Thymus (tissue), 11 donors: ENCODE data around the gene TSPAN15. TPM values are rescaled to one million over a fixed set of nuclear protein-coding genes. Genes with fewer than 3 reads are reported as not detected.

Source experiments
- DNase-seq, 9 donors: peaks; one replicate each; pipeline ENCODE4 v3.0.0-alpha.2; 2013; ENCODE audit warnings: low spot score in 9 of 9, low read depth in 6 of 9, missing footprints in 1 of 9
- H3K27ac ChIP-seq, 2 donors: one replicate each; pipeline ENCODE4 v1.5.1; 2013; ENCODE audit warnings: control low read depth in 1 of 2, low read depth in 1 of 2, low read length in 1 of 2, mild to moderate bottlenecking in 1 of 2, moderate library complexity in 1 of 2
- H3K27me3 ChIP-seq, 2 donors: one replicate each; pipeline ENCODE4 v1.5.1; 2013; ENCODE audit warnings: low read length in 1 of 2; ENCODE audit not compliant: control insufficient read depth in 2 of 2, insufficient read depth in 1 of 2
- H3K36me3 ChIP-seq, 2 donors: one replicate each; pipeline ENCODE4 v1.5.1; 2013; ENCODE audit warnings: low read length in 1 of 2, mild to moderate bottlenecking in 1 of 2, moderate library complexity in 1 of 2; ENCODE audit not compliant: control insufficient read depth in 2 of 2, insufficient read depth in 2 of 2
- H3K4me1 ChIP-seq, 2 donors: one replicate each; pipeline ENCODE4 v1.5.1; 2013; ENCODE audit warnings: low read length in 2 of 2; ENCODE audit not compliant: control insufficient read depth in 2 of 2, insufficient read depth in 2 of 2
- H3K4me3 ChIP-seq, 2 donors: one replicate each; pipeline ENCODE4 v1.5.1; 2013; ENCODE audit warnings: low read length in 2 of 2, control low read depth in 1 of 2, mild to moderate bottlenecking in 1 of 2
- H3K9me3 ChIP-seq, 2 donors: one replicate each; pipeline ENCODE4 v1.5.1; 2013; ENCODE audit warnings: low read length in 1 of 2, mild to moderate bottlenecking in 1 of 2; ENCODE audit not compliant: control insufficient read depth in 2 of 2, insufficient read depth in 1 of 2
- WGBS: extraction: QIAGEN DNeasy Blood & Tissue Kit; methylation state at CpG from one replicate; pipeline ENCODE4 v1.1.7; 2013; 5-methylcytosine and 5-hydroxymethylcytosine counted together
- polyA plus RNA-seq: library from polyadenylated mRNA; stranded (reverse); fragments of 200-250 nt; gene quantifications from one replicate; pipeline ENCODE4 v1.2.3, GENCODE V29; 2013
- total RNA-seq: library from RNA; stranded (reverse); fragments of 120-200 nt; gene quantifications from one replicate; pipeline ENCODE4 v1.2.4, GENCODE V29; 2013
- donor health status: healthy.

TSPAN15 gene
- total and polyA plus RNA-seq, 2 donors = 9.7 to 13.2 TPM

DNA sequence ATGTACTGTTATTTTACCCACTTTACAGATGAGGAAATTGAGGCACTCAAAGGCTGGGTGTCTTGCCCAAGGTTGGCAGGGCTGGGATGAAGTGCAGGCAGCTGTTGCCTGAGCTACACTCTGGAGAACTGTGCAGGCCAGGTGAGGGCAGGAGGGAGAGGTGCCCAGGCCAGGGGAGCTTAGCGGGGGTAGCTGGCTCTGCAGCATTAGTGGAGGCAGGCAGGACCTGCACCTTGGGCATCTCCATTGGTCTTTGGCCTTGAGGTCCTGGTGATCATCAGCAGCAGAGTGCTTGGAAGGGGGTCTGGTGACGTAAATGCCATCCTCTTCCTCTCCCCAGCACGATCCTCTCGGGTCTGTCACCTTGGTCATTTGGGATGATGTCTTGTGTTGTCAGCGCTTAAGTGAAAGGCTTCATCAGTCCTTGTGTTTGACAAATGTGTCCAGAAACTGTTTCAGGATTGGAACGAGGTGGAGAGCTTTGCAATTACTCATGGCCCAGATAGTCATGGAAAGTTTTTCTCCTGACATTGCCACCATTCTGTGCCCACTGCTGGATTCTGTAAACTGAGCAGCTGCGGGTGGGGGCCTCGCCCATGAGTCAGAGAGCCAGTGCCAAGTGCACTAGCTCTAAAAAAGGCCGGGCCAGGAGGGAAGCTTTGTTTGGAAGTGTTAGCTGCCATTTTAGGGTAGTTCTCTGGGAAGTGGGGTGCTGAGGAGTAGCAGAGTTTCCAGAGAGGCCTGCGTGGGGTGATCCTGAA lies 47.6 kb downstream of the TSPAN15 start:
- Histone ChIP-seq H3K36me3 (no peaks in the 10 kb centered on the region), H3K27me3 (no peaks in the 10 kb centered on the region), H3K27ac (no peak overlapping the region), H3K4me1 (peaks cover 0 to 14% of the 10 kb centered on the region in 2 donors), H3K9me3 (no peaks in the 10 kb centered on the region), H3K4me3 (no peak overlapping the region)
- no peak for DNase-seq
- WGBS = 97% methylated on average over 10 of the region's 10 CpGs

DNA sequence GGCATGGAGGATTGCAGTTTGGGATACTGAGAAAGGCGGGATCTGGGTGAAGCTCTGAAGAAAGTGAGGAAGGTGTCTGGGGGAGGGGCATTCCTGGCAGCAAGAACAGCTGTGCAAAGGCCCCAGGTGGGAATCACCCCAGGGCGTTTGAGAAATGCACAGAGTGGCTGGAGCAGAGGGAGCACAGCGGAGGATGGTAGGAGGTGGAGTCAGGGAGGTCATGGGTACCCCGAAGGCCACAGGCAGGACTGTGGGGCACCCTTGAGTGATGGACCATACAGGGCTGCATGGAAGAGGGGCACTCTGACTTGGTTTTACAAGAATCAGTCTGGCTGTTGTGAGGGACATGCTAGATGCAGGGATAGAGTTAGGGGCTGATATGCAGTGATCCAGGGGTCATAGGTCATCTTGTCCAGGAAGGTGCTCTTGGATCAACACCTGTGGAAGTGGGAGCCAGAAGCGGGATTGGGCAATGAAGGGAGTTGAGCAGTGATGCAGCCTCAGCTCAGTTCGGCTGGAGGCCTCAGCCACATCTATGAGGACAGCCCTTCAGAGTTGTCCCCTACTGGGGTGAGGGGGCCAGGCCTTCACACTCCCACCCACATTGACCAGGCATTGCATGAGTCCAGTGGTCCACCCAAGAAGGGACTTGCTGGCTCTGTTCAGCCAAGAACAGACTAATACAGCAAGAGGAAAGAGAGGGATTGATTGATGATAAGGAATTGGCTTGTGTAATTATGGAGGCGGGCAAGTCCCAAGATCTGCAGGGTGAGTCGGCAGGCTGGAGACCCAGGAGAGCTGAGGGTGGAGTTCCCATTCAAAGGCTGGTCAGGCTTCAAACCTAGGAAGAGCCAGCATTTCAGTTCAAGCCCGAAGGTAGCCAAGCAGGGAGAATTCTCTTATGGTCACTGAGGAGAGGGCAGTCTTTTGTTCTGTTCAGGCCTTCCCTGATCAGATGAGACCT lies 48.7 kb downstream of the TSPAN15 start:
- Histone ChIP-seq H3K4me3 (no peak overlapping the region), H3K27me3 (no peaks in the 10 kb centered on the region), H3K36me3 (no peaks in the 10 kb centered on the region), H3K9me3 (no peaks in the 10 kb centered on the region), H3K4me1 (peaks cover 0 to 14% of the 10 kb centered on the region in 2 donors), H3K27ac (no peak overlapping the region)
- DNase-seq = no peak
- 95% methylated on average over 9 of the region's 9 CpGs for WGBS

DNA sequence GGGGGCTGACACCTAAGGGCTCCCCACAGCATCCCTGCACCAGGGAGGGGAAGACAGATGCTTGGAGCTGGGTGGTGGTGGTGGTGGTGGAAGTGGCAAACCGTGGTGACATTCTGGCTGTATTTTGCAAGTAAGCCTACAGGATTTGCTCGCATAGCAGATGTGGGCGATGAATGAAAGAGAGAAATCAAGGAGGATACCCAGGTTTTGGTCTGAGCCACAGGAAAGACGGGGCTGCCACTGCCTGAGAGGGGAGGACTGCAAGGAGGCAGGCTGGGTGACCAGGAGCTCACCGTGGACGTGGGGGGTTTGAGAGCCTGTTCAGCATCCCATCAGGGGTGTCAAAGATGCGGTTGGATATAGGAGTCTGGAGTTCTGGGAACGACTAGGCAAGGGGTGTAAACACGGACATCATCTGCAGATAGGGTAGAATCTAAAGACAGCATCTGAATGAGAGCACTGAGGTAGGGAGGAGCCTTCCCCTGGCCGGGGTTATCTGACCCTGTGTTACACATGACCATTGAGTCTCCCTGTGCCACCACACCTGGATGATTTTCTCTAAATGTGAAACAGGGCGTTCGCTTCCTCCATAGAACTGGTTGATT lies 49.7 kb downstream of the TSPAN15 start:
- no peak for DNase-seq
- H3K27ac ChIP-seq = no peak overlapping the region
- no peaks in the 10 kb centered on the region for H3K27me3 ChIP-seq
- H3K4me1 ChIP-seq = peaks cover 0 to 14% of the 10 kb centered on the region in 2 donors
- H3K36me3 ChIP-seq = no peaks in the 10 kb centered on the region
- H3K4me3 ChIP-seq = no peak overlapping the region
- no peaks in the 10 kb centered on the region for H3K9me3 ChIP-seq
- WGBS = 96% methylated on average over 12 of the region's 12 CpGs

- DNase-seq = no peak
- 96% methylated on average over 6 of the region's 6 CpGs for WGBS
These were observed 50.4 kb downstream of the TSPAN15 start for GRCh38 chr10:69501657-69502056.

GRCh38 chr10:69502589-69502988 lies 51.3 kb downstream of the TSPAN15 start:
- DNase-seq = no peak
- H3K4me1 ChIP-seq = peaks cover under 1 to 13% of the 10 kb centered on the region in 2 donors
- no peaks in the 10 kb centered on the region for H3K27me3 ChIP-seq
- WGBS = 98% methylated on average over 4 of the region's 4 CpGs
- H3K27ac ChIP-seq = no peak overlapping the region
- no peaks in the 10 kb centered on the region for H3K9me3 ChIP-seq
- no peaks in the 10 kb centered on the region for H3K36me3 ChIP-seq
- no peak overlapping the region for H3K4me3 ChIP-seq

More at GRCh38 chr10:69501657-69502056, 50.4 kb downstream of the TSPAN15 start:
- Histone ChIP-seq H3K27me3 (no peaks in the 10 kb centered on the region), H3K4me3 (no peak overlapping the region), H3K27ac (no peak overlapping the region), H3K9me3 (no peaks in the 10 kb centered on the region), H3K4me1 (peaks cover 0 to 14% of the 10 kb centered on the region in 2 donors), H3K36me3 (no peaks in the 10 kb centered on the region)

DNA sequence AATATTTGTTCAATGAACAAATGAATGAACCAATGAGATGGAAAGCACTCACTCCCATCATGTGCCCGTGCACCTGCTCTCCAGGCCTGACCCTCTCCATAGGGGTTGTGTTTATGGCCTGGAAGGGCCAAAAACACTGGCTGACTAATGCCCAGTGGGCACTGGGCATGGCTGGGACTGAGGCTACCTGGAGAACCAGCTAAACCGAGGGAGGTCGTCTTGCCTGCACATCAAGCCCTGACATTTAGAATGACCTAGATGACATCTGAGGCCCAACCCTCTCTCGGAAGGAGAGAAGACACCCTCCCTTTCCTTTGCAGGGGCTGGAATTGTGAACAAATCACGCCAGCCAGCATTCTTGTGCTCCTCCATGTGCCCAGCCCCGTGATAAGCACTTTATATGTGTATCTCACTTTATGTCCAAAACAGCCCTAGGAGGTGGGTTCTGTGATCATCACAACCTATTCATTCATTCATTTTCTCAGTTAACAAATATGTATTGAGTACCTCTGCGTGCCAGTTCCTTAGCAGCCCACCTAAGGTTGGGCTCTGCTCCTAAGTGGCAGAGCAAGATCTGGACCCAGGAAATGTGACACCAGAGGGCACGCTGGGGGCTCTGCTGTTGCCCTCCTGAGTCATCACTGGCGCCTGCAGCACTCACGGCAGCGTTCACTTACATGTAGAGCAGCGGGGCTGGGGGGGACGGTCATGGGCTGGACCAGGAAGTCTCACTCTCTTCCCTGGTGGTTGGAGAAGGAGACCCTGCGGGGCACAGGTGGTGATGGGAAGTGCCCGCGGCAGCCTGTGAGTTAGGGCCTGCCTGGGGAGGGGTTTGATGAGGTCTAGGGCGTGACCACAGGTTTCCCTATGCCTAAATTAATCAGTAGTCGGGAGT lies 52.0 kb downstream of the TSPAN15 start:
- DNase-seq = no peak
- Histone ChIP-seq H3K27me3 (no peaks in the 10 kb centered on the region), H3K36me3 (no peaks in the 10 kb centered on the region), H3K27ac (no peak overlapping the region), H3K4me1 (peaks cover 2 to 10% of the 10 kb centered on the region in 2 donors), H3K4me3 (no peak overlapping the region), H3K9me3 (no peaks in the 10 kb centered on the region)
- 84% methylated on average over 18 of the region's 18 CpGs for WGBS

DNA sequence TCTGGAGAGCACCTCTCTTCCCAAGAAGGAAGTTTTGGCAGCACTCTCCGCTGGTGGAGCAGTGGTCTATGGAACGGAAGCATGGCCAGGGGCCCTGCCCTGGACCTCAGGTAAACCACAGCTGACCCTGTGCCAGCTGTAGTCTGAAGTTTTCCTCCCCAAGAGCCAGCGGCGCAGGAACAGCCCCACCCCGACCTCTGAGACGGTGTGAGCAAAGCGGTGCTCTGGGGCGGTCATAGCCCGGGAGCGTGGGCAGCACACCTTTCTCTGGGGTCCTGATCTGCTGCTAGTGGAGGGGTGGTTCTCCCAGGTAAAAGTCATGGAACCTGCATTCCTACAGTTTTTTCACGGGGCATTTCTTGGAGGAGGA lies 52.6 kb downstream of the TSPAN15 start:
- DNase-seq = no peak
- Histone ChIP-seq H3K27ac (no peak overlapping the region), H3K4me3 (no peak overlapping the region), H3K9me3 (no peaks in the 10 kb centered on the region), H3K4me1 (peaks cover 2 to 8% of the 10 kb centered on the region in 2 donors), H3K36me3 (no peaks in the 10 kb centered on the region), H3K27me3 (peaks cover 0 to 4% of the 10 kb centered on the region in 2 donors)
- WGBS = 94% methylated on average over 11 of the region's 11 CpGs

DNA sequence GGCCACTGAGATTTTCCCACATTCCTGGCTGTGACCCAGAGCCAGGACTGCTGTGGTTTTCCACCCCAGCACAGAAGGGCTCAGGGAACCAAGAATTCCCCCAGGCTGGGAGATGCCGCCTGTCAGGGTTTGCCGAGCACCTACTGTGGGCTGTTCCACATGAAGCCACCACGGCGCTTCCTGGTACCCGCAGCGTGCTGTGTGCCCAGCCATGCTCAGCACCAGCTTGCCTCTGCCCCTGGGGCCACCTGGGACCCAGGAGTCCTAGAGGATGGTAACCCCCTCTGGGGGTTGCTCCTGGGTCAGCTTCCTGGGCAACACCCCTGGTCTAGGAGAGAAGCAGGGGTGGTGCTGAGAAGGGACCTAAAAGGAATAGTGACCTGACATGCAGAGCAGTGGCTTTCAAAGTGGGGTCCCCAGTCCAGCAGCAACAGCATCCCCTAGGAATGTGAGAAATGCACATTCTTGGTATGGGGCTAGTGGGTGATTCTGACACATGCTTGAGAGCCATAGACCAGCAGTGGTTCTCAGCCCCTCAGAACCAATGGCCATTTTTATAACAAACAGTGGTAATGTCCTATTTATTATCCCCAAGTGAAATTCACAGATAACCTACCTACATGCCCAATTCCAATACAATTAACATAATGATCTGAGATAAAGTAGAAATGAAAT lies 53.4 kb downstream of the TSPAN15 start:
- Histone ChIP-seq H3K9me3 (no peaks in the 10 kb centered on the region), H3K27ac (no peak overlapping the region), H3K4me1 (peaks cover 2 to 8% of the 10 kb centered on the region in 2 donors), H3K36me3 (no peaks in the 10 kb centered on the region), H3K4me3 (no peak overlapping the region), H3K27me3 (peaks cover 0 to 6% of the 10 kb centered on the region in 2 donors)
- 96% methylated on average over 6 of the region's 6 CpGs for WGBS
- no peak for DNase-seq
